B cell (primary cell): ENCODE measurements around the gene SIPA1L3.

Experiments used
- CTCF ChIP-seq: fragments of 200-600 bp; IDR thresholded peaks from one replicate; pipeline ENCODE4 v1.8.0; 2022; ENCODE audit warnings: antibody characterized with exemption, mild to moderate bottlenecking
- EZH2 ChIP-seq: IDR thresholded peaks from 2 replicates; pipeline ENCODE4 v1.6.1; 2012; ENCODE audit warnings: borderline replicate concordance, low read depth, mild to moderate bottlenecking, moderate library complexity, low read length; ENCODE audit not compliant: insufficient read depth, poor library complexity, severe bottlenecking

- TF ChIP-seq CTCF (no peak), EZH2 (no peak)
Measured at GRCh38 chr19:38180071-38180470, 273.1 kb downstream of the SIPA1L3 start.
